GM12891 (cell line): Measurements from ENCODE around the gene LOXL1.

Source experiments
- PAX5 ChIP-seq: IDR thresholded peaks from 2 replicates; pipeline ENCODE4 v1.6.1; 2011; ENCODE audit warnings: low read length, moderate library complexity, mild to moderate bottlenecking; ENCODE audit not compliant: insufficient read depth, severe bottlenecking
- POLR2A ChIP-seq: IDR thresholded peaks from 2 replicates; pipeline ENCODE4 v1.6.1; 2011; ENCODE audit warnings: low read depth, low read length, control low read depth
- POLR2AphosphoS5 ChIP-seq: IDR thresholded peaks from 2 replicates; pipeline ENCODE4 v1.6.1; 2011; ENCODE audit warnings: low read depth, low read length, control low read depth
- POU2F2 ChIP-seq: IDR thresholded peaks from 2 replicates; pipeline ENCODE4 v1.6.1; 2011; ENCODE audit warnings: low read depth, mild to moderate bottlenecking, control low read depth, low read length, moderate library complexity
- SPI1 ChIP-seq: IDR thresholded peaks from 2 replicates; pipeline ENCODE4 v1.6.1; 2011; ENCODE audit warnings: low read depth, low read length, control low read depth
- TAF1 ChIP-seq: IDR thresholded peaks from 2 replicates; pipeline ENCODE4 v1.6.1; 2011; ENCODE audit warnings: low read depth, low read length, control low read depth

DNA sequence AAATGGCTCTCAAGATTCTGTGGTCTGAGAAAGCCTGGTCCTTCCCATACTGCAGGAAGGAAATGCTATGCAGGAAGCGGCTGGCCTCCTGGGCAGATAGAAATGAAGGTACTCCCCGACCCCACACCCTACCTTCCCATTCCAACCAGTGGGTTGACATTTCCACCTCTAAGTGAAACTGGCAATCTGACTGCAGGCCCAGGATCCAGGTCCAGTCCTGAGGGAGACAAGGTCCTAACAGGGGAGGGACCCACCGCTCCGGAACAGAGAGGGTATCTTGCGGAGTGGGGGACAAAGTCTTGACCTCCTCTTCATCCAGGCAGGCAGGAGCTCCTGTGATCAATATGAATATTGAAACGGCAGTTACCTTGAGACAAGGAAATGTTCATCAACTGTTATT lies 6.6 kb upstream of the LOXL1 start:
- TF ChIP-seq SPI1 (no peak), POLR2AphosphoS5 (no peak), POLR2A (no peak), TAF1 (no peak), PAX5 (no peak), POU2F2 (no peak)
